ENCODE measurements around the gene BCAS1. TPM values are rescaled to one million over a fixed set of nuclear protein-coding genes. Genes with fewer than 3 reads are reported as not detected.

The BCAS1 gene
- total RNA-seq, 1 donor from 2014 or later: 0.08 TPM

GRCh38 chr20:53895385-53895755 is 175.0 kb downstream of the BCAS1 start:
- no peak for ATAC-seq

GRCh38 chr20:53894707-53895384 is 175.5 kb downstream of the BCAS1 start:
- no peak for ATAC-seq
- DNase-seq (ENCODE audit: low spot score): no peak

More at GRCh38 chr20:53895385-53895755, 175.0 kb downstream of the BCAS1 start:
- DNase-seq (ENCODE audit: low spot score): no peak

Other genes starting within 250 kb of the BCAS1 start
- not detected for gene CYP24A1, start 103.4 kb upstream of the BCAS1 start, total RNA-seq
- 4.3 TPM for gene PFDN4, start 137.5 kb upstream of the BCAS1 start, total RNA-seq

All from left lobe of liver (tissue), 2 donors.